ENCODE data around the gene RAPGEF3. TPM values are rescaled to one million over a fixed set of nuclear protein-coding genes. Genes with fewer than 3 reads are reported as not detected.
A peak's percentile ranks its signal among the peaks of the same experiment; 100 is the strongest.

RAPGEF3 gene
- polyA plus RNA-seq, 3 donors = 0.08 to 2.5 (median 0.60) TPM

DNA sequence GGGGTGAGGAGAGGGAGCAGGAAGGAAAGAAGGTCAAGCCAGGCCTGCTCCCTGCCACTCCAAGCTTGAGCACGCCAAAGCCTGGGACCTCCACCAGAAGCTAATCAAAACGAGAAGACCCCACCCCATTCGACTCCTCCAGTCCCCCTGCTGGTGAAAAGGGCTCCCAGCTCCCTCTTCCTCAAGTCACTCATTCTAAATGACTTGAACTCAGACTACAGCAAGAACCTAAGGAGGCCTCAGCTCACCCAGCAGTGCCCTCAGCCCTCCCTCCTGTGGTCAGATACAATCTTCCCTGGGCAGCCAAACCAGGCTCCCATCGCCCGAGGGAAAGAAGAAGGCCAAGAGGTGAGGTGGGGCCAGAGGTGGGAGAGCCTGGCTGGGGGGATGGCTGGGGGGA, 43.6 kb upstream of the RAPGEF3 start:
- Histone ChIP-seq H3K9me3 (replicated peaks in 1 of 2; ENCODE audit: control insufficient read depth in 1 of 2, insufficient read depth in 1 of 2, low read length in 2 of 2) (no peaks in the 10 kb centered on the region), H3K27me3 (ENCODE audit: control insufficient read depth in 2 of 2, insufficient read depth in 2 of 2, low read length in 2 of 2) (no peaks in the 10 kb centered on the region), H3K36me3 (replicated peaks in 1 of 2; ENCODE audit: control insufficient read depth in 1 of 2, insufficient read depth in 2 of 2, low read length in 2 of 2) (peaks cover 24 to 46% of the 10 kb centered on the region in 2 donors), H4K20me1 (ENCODE audit: insufficient read depth, low read length) (peaks cover 60% of the 10 kb centered on the region), H3K27ac (ENCODE audit: low read depth in 1 of 2, low read length in 2 of 2) (peak overlapping the region; percentile 78 to 86), H2AFZ (ENCODE audit: insufficient read depth, low read depth, low read length, poor library complexity, severe bottlenecking) (no peak overlapping the region), H3K4me3 (replicated peaks in 1 of 3; ENCODE audit: low read depth in 2 of 3, low read length in 3 of 3) (peak overlapping the region in 1 of 3 experiments; percentile 53), H3K9ac (ENCODE audit: insufficient read depth, low read length, poor library complexity, severe bottlenecking) (peak overlapping the region; percentile 65), H3K4me1 (ENCODE audit: control insufficient read depth in 1 of 2, insufficient read depth in 2 of 2, low read length in 2 of 2) (peaks cover 52 to 65% of the 10 kb centered on the region in 2 donors), H3K4me2 (replicated peaks; ENCODE audit: extremely low read depth, low read length, poor library complexity, severe bottlenecking) (peak overlapping the region; percentile 59), H3K79me2 (ENCODE audit: insufficient read depth, low read length) (peaks cover 86% of the 10 kb centered on the region)
- H3K27ac Mint-ChIP-seq = peak overlapping the region; percentile 73 to 94 (median 86)
- WGBS (ENCODE audit: insufficient coverage) = 8% methylated on average over 2 of the region's 5 CpGs
- peaks cover 0 to 2% (median 0%) of the 10 kb centered on the region in 7 donors for H3K9me3 Mint-ChIP-seq
- TF ChIP-seq, protein P1, sequence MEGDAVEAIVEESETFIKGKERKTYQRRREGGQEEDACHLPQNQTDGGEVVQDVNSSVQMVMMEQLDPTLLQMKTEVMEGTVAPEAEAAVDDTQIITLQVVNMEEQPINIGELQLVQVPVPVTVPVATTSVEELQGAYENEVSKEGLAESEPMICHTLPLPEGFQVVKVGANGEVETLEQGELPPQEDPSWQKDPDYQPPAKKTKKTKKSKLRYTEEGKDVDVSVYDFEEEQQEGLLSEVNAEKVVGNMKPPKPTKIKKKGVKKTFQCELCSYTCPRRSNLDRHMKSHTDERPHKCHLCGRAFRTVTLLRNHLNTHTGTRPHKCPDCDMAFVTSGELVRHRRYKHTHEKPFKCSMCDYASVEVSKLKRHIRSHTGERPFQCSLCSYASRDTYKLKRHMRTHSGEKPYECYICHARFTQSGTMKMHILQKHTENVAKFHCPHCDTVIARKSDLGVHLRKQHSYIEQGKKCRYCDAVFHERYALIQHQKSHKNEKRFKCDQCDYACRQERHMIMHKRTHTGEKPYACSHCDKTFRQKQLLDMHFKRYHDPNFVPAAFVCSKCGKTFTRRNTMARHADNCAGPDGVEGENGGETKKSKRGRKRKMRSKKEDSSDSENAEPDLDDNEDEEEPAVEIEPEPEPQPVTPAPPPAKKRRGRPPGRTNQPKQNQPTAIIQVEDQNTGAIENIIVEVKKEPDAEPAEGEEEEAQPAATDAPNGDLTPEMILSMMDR (IDR thresholded peaks at IDR 0.05) = peak; percentile 30
- peaks cover 76% of the 10 kb centered on the region for H3K4me1 Mint-ChIP-seq
- H3K4me3 Mint-ChIP-seq = peak overlapping the region; percentile 49 to 79
- intact Hi-C loops (cut with micrococcal nuclease) = loop anchor here in 1 of 2 donors (5.0 kb wide), 1 partner anchor 35 kb away; no protein-coding TSS in a partner anchor
- peaks cover 32 to 56% of the 10 kb centered on the region in 2 donors for H3K36me3 Mint-ChIP-seq
- no peak for DNase-seq
- peaks cover 0 to 3% (median 0%) of the 10 kb centered on the region in 3 donors for H3K27me3 Mint-ChIP-seq (ENCODE audit: low read depth in 3 of 3)

DNA sequence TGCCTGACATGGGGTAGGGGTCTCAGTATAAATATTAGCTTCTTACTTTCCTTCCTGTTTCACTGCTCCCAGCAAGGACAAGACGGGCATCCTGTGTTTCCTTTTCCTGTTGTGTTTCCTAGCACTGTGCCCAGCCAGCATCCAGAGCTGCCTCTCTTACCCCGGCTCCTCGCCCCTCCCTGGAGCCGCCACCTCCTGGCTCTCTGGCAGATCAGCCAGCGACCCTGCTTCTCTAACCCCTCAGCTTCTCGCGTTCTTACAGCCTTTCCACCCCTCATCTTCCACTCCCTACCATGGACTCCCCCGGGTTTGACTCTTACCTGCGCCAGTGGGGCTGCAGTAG, 43.2 kb upstream of the RAPGEF3 start:
- TF ChIP-seq, protein P1 (IDR thresholded peaks at IDR 0.05) = no peak
- Mint-ChIP-seq H3K4me1 (peaks cover 72% of the 10 kb centered on the region), H3K27ac (peak overlapping the region; percentile 73 to 92 (median 78)), H3K36me3 (peaks cover 35 to 58% of the 10 kb centered on the region in 2 donors), H3K4me3 (peak overlapping the region; percentile 49 to 79), H3K27me3 (ENCODE audit: low read depth in 3 of 3) (peaks cover 0 to 3% (median 0%) of the 10 kb centered on the region in 3 donors), H3K9me3 (peaks cover 0 to 2% (median 0%) of the 10 kb centered on the region in 7 donors)
- H3K27ac ChIP-seq (ENCODE audit: low read depth in 1 of 2, low read length in 2 of 2) = peak overlapping the region; percentile 78 to 86
- peaks cover 60% of the 10 kb centered on the region for H4K20me1 ChIP-seq (ENCODE audit: insufficient read depth, low read length)
- peak overlapping the region in 2 of 3 experiments; percentile 14 to 53 for H3K4me3 ChIP-seq (replicated peaks in 1 of 3; ENCODE audit: low read depth in 2 of 3, low read length in 3 of 3)
- peaks cover 51 to 61% of the 10 kb centered on the region in 2 donors for H3K4me1 ChIP-seq (ENCODE audit: control insufficient read depth in 1 of 2, insufficient read depth in 2 of 2, low read length in 2 of 2)
- H3K9me3 ChIP-seq (replicated peaks in 1 of 2; ENCODE audit: control insufficient read depth in 1 of 2, insufficient read depth in 1 of 2, low read length in 2 of 2) = no peaks in the 10 kb centered on the region
- peaks cover 82% of the 10 kb centered on the region for H3K79me2 ChIP-seq (ENCODE audit: insufficient read depth, low read length)
- intact Hi-C loops (cut with micrococcal nuclease) = loop anchor here (2.0 to 5.0 kb wide), 2 partner anchors 35 to 37 kb away; no protein-coding TSS in a partner anchor
- peaks cover 29 to 50% of the 10 kb centered on the region in 2 donors for H3K36me3 ChIP-seq (replicated peaks in 1 of 2; ENCODE audit: control insufficient read depth in 1 of 2, insufficient read depth in 2 of 2, low read length in 2 of 2)
- no peak overlapping the region for H2AFZ ChIP-seq (ENCODE audit: insufficient read depth, low read depth, low read length, poor library complexity, severe bottlenecking)
- H3K27me3 ChIP-seq (ENCODE audit: control insufficient read depth in 2 of 2, insufficient read depth in 2 of 2, low read length in 2 of 2) = no peaks in the 10 kb centered on the region
- peak overlapping the region; percentile 59 for H3K4me2 ChIP-seq (replicated peaks; ENCODE audit: extremely low read depth, low read length, poor library complexity, severe bottlenecking)
- DNase-seq = no peak
- WGBS (ENCODE audit: insufficient coverage) = 44% methylated on average over 6 of the region's 9 CpGs
- H3K9ac ChIP-seq (ENCODE audit: insufficient read depth, low read length, poor library complexity, severe bottlenecking) = peak overlapping the region; percentile 65
